ENCODE data around the gene CST3.
"Not testable (repeated sequence)": the region's sequence is repeated elsewhere in the genome, so short reads cannot be mapped to it uniquely, and the experiment has no call there.

The CST3 gene

GRCh38 chr20:23640671-23641667, 3.2 kb upstream of the CST3 start:
- no peak for DNase-seq

- no peak for DNase-seq
Observed at GRCh38 chr20:23640018-23640601, 2.4 kb upstream of the CST3 start.

GRCh38 chr20:23639490-23639958, 1.8 kb upstream of the CST3 start:
- DNase-seq = no peak

- DNase-seq = no peak
Observed at GRCh38 chr20:23638309-23638708, 554 bp upstream of the CST3 start.

GRCh38 chr20:23636908-23637281, 860 bp downstream of the CST3 start:
- DNase-seq = no peak

GRCh38 chr20:23636182-23636907, 1.4 kb downstream of the CST3 start:
- no peak for DNase-seq

GRCh38 chr20:23635768-23636090, 2.0 kb downstream of the CST3 start:
- not testable (repeated sequence) for DNase-seq

- no peak for DNase-seq
Observed at GRCh38 chr20:23634985-23635767, 2.6 kb downstream of the CST3 start.

GRCh38 chr20:23634044-23634801, 3.5 kb downstream of the CST3 start:
- no peak for DNase-seq

GRCh38 chr20:23632711-23633573, 4.8 kb downstream of the CST3 start:
- DNase-seq = no peak

- DNase-seq = no peak
Observed at GRCh38 chr20:23631981-23632710, 5.6 kb downstream of the CST3 start.

GRCh38 chr20:23631226-23631822, 6.4 kb downstream of the CST3 start:
- no peak for DNase-seq

GRCh38 chr20:23630392-23630849, 7.3 kb downstream of the CST3 start:
- DNase-seq = no peak

- no peak for DNase-seq
Observed at GRCh38 chr20:23629542-23630391, 8.0 kb downstream of the CST3 start.

- no peak for DNase-seq
Observed at GRCh38 chr20:23629017-23629541, 8.7 kb downstream of the CST3 start.

GRCh38 chr20:23628402-23629016, 9.2 kb downstream of the CST3 start:
- no peak for DNase-seq

GRCh38 chr20:23627501-23627900, 10.3 kb downstream of the CST3 start:
- no peak for DNase-seq

GRCh38 chr20:23626040-23626620, 11.6 kb downstream of the CST3 start:
- DNase-seq = peak; percentile 65

All from hematopoietic multipotent progenitor cell treated with erythropoietin and hydrocortisone succinate and interleukin-3 and kit ligand, for 6 days (in vitro differentiated cells).